Kidney epithelial cell (primary cell): Measurements from ENCODE around the gene MAP4. TPM values are rescaled to one million over a fixed set of nuclear protein-coding genes. Genes with fewer than 3 reads are reported as not detected.

ENCODE experiments used
- DNase-seq: peaks from one replicate; pipeline ENCODE4 v3.0.0-alpha.2; 2010; ENCODE audit warnings: low read depth
- H3K27me3 ChIP-seq: 2 replicates; pipeline ENCODE4 v1.6.0; 2011; ENCODE audit warnings: low read length; ENCODE audit not compliant: control insufficient read depth, insufficient read depth
- H3K36me3 ChIP-seq: 2 replicates; pipeline ENCODE4 v1.5.1; 2011; ENCODE audit warnings: low read length; ENCODE audit not compliant: control insufficient read depth, insufficient read depth
- H3K4me3 ChIP-seq: 2 replicates; pipeline ENCODE4 v1.5.1; 2011; ENCODE audit warnings: low read depth, mild to moderate bottlenecking, control low read depth, low read length
- total RNA-seq: library from RNA; depleted of rRNA; stranded (reverse); fragments of >200 nt; gene quantifications from 2 replicates; pipeline ENCODE4 v1.2.3, GENCODE V29; 2015
- TF ChIP-seq, protein P1 (sequence below): IDR thresholded peaks from 2 replicates; pipeline ENCODE4 v1.5.1; 2011; ENCODE audit warnings: mild to moderate bottlenecking, moderate library complexity, low read length, control low read depth, inconsistent platforms; ENCODE audit not compliant: insufficient read depth, poor library complexity, severe bottlenecking

MAP4 gene
- total RNA-seq, 1 donor from 2014 or later, result 123 TPM

DNA sequence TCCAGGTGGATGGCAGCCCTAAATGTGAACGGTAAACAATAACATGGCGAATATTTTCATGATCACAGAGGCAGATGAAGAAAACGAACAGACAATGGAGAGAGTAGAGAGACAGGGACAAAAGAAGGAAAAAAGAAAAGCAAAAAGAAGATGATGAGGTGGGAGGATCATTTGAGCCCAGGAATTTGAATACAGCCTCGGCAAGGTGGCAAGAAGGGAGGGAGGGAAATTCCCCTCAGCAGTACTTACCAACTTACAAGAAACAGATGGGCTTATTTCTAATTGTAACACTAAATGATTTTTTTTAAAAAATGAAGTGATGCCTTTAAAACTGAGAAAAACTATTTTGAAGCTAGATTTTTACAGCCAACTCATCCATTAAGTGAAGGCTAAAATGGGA, 6.0 kb upstream of the MAP4 start:
- Histone ChIP-seq H3K36me3 (no peaks in the 10 kb centered on the region), H3K4me3 (no peak overlapping the region), H3K27me3 (no peaks in the 10 kb centered on the region)
- DNase-seq, result no peak
- TF ChIP-seq, protein P1, sequence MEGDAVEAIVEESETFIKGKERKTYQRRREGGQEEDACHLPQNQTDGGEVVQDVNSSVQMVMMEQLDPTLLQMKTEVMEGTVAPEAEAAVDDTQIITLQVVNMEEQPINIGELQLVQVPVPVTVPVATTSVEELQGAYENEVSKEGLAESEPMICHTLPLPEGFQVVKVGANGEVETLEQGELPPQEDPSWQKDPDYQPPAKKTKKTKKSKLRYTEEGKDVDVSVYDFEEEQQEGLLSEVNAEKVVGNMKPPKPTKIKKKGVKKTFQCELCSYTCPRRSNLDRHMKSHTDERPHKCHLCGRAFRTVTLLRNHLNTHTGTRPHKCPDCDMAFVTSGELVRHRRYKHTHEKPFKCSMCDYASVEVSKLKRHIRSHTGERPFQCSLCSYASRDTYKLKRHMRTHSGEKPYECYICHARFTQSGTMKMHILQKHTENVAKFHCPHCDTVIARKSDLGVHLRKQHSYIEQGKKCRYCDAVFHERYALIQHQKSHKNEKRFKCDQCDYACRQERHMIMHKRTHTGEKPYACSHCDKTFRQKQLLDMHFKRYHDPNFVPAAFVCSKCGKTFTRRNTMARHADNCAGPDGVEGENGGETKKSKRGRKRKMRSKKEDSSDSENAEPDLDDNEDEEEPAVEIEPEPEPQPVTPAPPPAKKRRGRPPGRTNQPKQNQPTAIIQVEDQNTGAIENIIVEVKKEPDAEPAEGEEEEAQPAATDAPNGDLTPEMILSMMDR, result no peak

DNA sequence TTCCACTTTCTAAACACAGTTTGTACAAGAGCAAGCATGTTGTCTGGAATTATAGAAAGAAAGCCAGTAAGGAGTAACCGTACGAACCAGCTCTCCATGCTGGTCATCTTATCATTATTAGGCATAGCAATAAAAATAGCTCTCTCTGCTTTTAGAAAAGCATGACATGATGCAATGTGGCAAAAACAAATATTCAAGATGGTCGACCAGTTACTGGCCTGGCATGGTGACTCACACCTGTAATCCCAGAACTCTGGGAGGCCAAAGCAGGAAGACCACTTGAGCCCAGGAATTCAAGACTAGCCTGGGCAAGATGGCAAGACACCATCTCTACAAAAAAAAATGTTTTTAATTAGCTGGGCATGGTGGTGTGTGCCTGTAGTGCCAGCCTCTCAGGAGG, 2.6 kb upstream of the MAP4 start:
- Histone ChIP-seq H3K36me3 (no peaks in the 10 kb centered on the region), H3K4me3 (no peak overlapping the region), H3K27me3 (no peaks in the 10 kb centered on the region)
- TF ChIP-seq, protein P1, result no peak
- DNase-seq, result no peak

DNA sequence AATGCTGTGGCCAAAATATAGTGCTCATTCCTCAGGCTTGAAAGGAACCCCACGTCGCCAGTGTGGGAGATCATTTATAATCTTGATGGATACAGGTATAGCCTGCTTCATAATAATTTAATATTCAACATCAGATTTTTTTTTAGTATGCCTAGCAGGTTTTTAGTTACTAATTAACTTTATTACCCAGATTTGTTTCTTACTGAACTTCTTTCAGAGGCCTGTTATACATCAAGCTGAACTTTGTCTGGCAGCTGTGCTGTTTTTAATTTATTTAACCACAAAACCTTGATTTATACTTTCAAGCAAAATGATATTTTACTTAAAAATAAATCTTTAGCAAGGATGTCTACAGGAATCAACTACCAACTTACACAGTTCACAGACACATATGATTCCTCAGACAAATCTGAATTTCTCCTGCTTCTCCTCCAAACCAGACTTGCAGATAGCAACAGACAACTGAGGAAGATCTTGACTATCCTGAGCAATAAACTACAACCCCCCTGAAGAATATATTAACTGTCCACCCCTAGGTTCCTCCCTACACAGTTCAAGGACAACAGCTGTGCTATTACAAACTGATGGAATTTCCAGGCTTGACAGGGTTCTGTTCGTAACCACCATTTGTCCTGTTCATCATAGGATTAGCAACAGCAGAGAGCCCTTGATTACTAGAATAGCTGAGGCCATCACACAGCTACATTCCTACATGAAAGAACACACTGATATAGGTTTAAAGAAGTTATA, 610 bp downstream of the MAP4 start:
- TF ChIP-seq, protein P1, result no peak
- H3K4me3 ChIP-seq, result no peak overlapping the region
- H3K27me3 ChIP-seq, result no peaks in the 10 kb centered on the region
- no peaks in the 10 kb centered on the region for H3K36me3 ChIP-seq
- DNase-seq, result no peak

DNA sequence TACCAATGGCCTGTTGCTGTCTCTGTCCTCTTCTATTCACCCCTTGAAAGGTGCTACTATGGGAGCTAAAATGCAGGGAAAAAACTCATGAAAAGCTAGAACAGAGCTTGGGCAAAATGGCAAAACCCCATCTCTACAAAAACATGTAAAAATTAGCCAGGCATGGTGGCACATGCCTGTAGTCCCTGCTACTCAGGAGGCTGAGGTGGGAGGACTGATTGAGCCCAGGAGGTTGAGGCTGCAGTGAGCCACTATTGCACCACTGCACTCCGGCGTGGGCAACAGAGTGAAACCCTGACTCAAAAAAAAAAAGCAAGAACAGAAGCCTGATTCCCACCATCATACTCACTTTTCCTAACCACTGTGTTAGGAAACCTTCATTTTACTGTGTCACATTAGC, 1.9 kb downstream of the MAP4 start:
- Histone ChIP-seq H3K4me3 (no peak overlapping the region), H3K36me3 (no peaks in the 10 kb centered on the region), H3K27me3 (no peaks in the 10 kb centered on the region)
- TF ChIP-seq, protein P1, result no peak
- DNase-seq, result no peak

DNA sequence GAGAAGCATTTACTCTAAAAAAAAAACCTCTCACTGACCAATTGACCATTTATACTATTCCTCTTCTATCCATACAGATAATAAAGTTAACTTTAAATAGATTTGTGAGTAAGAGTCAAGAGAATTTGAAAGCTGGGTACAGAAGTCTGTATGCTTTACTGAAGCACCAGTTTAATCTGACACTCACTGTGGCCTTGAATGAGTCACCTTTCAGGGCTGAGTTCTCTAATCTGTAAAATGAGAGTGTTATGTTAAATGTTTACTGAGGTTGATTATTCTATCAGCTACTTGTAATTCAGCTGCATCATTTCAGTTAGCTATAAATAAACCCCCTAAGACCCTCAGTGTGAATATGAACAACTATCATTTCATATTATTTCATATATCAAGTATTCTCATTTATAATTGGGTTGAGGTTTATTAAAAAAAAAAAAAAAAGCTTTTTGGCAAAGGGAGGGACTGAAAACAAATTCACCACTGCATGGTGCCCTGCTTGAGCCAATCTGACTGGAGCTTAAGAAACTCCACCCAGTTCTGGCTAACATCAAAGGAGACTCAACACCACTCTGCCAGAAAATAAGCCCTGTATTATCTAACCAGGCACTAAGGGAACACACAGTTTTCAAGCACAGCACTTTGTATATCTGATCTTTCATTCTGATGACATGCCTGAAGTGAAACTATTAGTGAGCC, 2.8 kb downstream of the MAP4 start:
- no peak overlapping the region for H3K4me3 ChIP-seq
- TF ChIP-seq, protein P1, result no peak
- DNase-seq, result no peak
- no peaks in the 10 kb centered on the region for H3K27me3 ChIP-seq
- no peaks in the 10 kb centered on the region for H3K36me3 ChIP-seq
